ENCODE measurements around the gene COG7. TPM values are rescaled to one million over a fixed set of nuclear protein-coding genes. Genes with fewer than 3 reads are reported as not detected.

COG7 gene
- total RNA-seq, 4 donors from 2014 or later: 21.6 to 35.7 (median 24.8) TPM

DNA sequence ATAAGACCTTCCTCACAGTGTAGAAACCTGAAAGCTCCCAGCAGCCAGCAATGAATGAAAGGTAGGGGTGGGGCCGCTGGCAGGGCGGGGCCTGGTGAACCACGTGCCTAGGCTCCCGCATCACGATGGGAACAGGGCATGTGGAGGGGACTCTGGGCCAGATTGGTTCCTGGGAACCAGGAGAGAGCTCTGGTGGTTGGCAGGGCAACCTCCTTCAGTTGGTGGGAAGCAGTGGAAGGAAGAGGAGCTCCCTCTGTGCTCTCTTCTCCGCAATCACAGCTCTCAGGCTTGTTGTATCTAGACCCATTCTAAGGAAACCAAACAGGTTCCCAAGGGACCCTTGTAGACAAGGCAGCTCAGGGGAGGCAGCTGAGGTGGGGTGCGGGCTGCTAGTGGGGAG is 46.8 kb upstream of the COG7 start:
- Histone ChIP-seq H3K9me3 (no peaks in the 10 kb centered on the region), H3K27ac (no peak overlapping the region), H3K4me3 (no peak overlapping the region), H3K36me3 (peaks cover 0 to 21% (median 0%) of the 10 kb centered on the region in 3 donors), H3K27me3 (no peaks in the 10 kb centered on the region), H3K4me1 (peaks cover 0 to 51% (median 25%) of the 10 kb centered on the region in 4 donors)
- WGBS, 2 donors: 86 to 87% methylated on average over 7 of the region's 7 CpGs
- no peak for DNase-seq (ENCODE audit: low spot score in 2 of 2)
- TF ChIP-seq POLR2A (IDR thresholded peaks at IDR 0.05): no peak
- no peak for TF ChIP-seq EP300 (IDR thresholded peaks at IDR 0.05)
- TF ChIP-seq, protein P1, sequence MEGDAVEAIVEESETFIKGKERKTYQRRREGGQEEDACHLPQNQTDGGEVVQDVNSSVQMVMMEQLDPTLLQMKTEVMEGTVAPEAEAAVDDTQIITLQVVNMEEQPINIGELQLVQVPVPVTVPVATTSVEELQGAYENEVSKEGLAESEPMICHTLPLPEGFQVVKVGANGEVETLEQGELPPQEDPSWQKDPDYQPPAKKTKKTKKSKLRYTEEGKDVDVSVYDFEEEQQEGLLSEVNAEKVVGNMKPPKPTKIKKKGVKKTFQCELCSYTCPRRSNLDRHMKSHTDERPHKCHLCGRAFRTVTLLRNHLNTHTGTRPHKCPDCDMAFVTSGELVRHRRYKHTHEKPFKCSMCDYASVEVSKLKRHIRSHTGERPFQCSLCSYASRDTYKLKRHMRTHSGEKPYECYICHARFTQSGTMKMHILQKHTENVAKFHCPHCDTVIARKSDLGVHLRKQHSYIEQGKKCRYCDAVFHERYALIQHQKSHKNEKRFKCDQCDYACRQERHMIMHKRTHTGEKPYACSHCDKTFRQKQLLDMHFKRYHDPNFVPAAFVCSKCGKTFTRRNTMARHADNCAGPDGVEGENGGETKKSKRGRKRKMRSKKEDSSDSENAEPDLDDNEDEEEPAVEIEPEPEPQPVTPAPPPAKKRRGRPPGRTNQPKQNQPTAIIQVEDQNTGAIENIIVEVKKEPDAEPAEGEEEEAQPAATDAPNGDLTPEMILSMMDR (IDR thresholded peaks at IDR 0.05): no peak

DNA sequence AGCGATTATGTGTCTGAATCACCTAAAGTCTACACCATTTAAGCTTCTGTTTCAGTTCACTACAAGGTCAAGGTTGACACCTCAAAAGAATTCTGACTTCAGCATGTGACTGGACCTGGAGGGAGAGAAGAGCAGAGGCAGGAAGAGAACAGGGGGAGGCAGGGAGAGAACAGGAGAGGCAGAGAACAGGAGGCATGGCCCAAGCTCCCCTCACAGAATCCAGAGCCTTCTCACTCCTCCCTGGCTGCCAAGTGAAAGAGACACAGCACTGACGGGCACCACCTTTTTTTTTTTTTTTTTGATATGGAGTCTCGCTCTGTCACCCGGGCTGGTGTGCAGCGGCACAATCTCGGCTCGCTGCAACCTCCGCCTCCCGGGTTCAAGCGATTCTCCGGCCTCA is 45.9 kb upstream of the COG7 start:
- WGBS, 2 donors: 89 to 92% methylated on average over 11 of the region's 11 CpGs
- no peak overlapping the region for H3K4me3 ChIP-seq
- H3K27ac ChIP-seq: no peak overlapping the region
- no peaks in the 10 kb centered on the region for H3K27me3 ChIP-seq
- peaks cover 0 to 43% (median 16%) of the 10 kb centered on the region in 4 donors for H3K4me1 ChIP-seq
- no peaks in the 10 kb centered on the region for H3K9me3 ChIP-seq
- H3K36me3 ChIP-seq: peaks cover 0 to 30% (median 8%) of the 10 kb centered on the region in 3 donors
- TF ChIP-seq, protein P1 (IDR thresholded peaks at IDR 0.05): no peak
- TF ChIP-seq EP300 (IDR thresholded peaks at IDR 0.05) (no peak), POLR2A (IDR thresholded peaks at IDR 0.05) (no peak)
- no peak for DNase-seq (ENCODE audit: low spot score in 2 of 2)

DNA sequence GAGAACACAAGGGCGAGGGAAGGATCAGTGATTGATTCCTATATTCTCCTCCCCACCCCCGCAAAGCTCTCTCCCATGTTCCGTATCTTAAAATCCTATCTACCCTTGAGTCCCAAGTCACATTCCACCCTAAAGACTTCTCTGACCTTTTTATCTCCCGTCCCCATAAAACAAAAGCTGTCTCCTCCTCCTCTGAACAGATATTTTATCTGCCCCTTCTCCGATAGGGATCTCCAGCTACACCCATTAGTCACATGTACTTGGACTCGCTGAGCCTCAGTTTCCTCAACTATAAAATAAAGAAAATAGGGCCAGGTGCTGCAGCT is 44.5 kb upstream of the COG7 start:
- Histone ChIP-seq H3K9me3 (no peaks in the 10 kb centered on the region), H3K27ac (peak overlapping the region in 3 of 4 donors; percentile 19 to 62 (median 50)), H3K36me3 (peaks cover 0 to 44% (median 22%) of the 10 kb centered on the region in 3 donors), H3K4me3 (no peak overlapping the region), H3K4me1 (peaks cover 0 to 36% (median 12%) of the 10 kb centered on the region in 4 donors), H3K27me3 (no peaks in the 10 kb centered on the region)
- TF ChIP-seq POLR2A (IDR thresholded peaks at IDR 0.05) (no peak), EP300 (IDR thresholded peaks at IDR 0.05) (no peak)
- TF ChIP-seq, protein P1 (IDR thresholded peaks at IDR 0.05): no peak
- WGBS, 2 donors: 85 to 86% methylated on average over 6 of the region's 6 CpGs
- DNase-seq (ENCODE audit: low spot score in 2 of 2): no peak

DNA sequence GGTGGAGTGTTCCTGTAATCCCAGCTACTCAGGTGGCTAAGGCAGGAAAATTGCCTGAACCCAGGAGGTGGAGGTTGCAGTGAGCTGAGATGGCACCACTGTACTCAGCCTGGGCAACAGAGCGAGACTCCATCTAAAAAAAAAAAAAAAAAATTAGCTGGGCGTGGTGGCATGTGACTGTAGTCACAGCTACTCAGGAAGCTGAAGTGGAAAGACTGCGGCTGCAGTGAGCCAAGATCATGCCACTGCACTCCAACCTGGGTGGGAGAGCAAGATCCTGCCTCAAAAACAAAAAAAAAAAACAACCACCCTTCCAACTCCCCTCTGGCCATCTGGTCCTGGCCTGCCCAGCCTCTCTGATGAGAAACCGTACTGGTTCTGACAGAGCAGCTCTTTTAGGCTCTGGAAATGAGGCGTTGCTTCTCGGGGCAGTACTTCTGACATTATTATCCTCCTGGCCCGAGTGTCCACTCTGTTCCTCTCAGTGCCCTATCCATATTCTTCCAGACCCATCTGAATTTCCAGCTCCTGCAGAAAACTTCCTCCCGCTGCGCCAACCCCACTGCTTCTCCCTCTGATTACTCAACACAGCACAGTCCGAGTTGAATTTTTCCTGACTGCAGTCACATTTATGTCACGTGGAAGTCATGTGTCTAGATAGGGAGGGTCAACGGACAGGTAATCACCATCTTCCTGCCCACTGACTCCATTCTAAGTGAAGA is 44.0 kb upstream of the COG7 start:
- Histone ChIP-seq H3K4me3 (no peak overlapping the region), H3K27me3 (no peaks in the 10 kb centered on the region), H3K36me3 (peaks cover 0 to 49% (median 25%) of the 10 kb centered on the region in 3 donors), H3K4me1 (peaks cover 0 to 38% (median 12%) of the 10 kb centered on the region in 4 donors), H3K27ac (peak overlapping the region in 3 of 4 donors; percentile 19 to 62 (median 54)), H3K9me3 (no peaks in the 10 kb centered on the region)
- peak in 1 of 2 donors; percentile 52 for DNase-seq (ENCODE audit: low spot score in 2 of 2)
- TF ChIP-seq EP300 (IDR thresholded peaks at IDR 0.05): peak in 1 of 2 donors; percentile 59
- TF ChIP-seq, protein P1 (IDR thresholded peaks at IDR 0.05): no peak
- TF ChIP-seq POLR2A (IDR thresholded peaks at IDR 0.05): no peak
- 58% methylated on average over 12 of the region's 12 CpGs for WGBS, 2 donors

DNA sequence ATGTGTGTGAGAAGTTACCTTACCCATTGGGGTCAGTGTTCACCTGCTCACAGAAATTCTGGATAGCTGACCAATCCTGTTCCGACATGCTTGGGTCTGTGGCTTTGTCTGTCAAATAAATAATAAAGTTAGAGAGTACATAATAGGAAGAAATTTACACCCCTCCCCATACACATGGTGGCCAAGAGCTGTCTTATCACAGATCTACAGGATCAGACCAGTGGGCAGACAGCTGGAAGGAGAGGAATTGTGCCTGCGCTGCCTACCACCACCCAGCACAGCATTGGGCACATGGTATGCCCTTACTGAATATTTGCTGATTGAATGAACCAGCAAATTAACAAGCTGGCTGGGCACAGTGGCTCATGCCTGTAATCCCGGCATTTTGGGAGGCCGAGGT is 42.7 kb upstream of the COG7 start:
- no peak overlapping the region for H3K27ac ChIP-seq
- H3K36me3 ChIP-seq: peaks cover 0 to 62% (median 27%) of the 10 kb centered on the region in 3 donors
- DNase-seq (ENCODE audit: low spot score in 2 of 2): no peak
- TF ChIP-seq POLR2A (IDR thresholded peaks at IDR 0.05): no peak
- TF ChIP-seq, protein P1 (IDR thresholded peaks at IDR 0.05): no peak
- TF ChIP-seq EP300 (IDR thresholded peaks at IDR 0.05): no peak
- 92 to 93% methylated on average over 4 of the region's 4 CpGs for WGBS, 2 donors
- H3K27me3 ChIP-seq: no peaks in the 10 kb centered on the region
- H3K4me1 ChIP-seq: peaks cover 0 to 40% (median 12%) of the 10 kb centered on the region in 4 donors
- no peak overlapping the region for H3K4me3 ChIP-seq
- H3K9me3 ChIP-seq: no peaks in the 10 kb centered on the region
